Limb (tissue), 2 donors: ENCODE data around the gene MMP23B.
"Not testable (repeated sequence)": the region's sequence is repeated elsewhere in the genome, so short reads cannot be mapped to it uniquely, and the experiment has no call there.

Experiments
- DNase-seq, 2 donors: peaks; one replicate each; pipeline ENCODE4 v3.0.0-alpha.2; 2016; ENCODE audit errors: extremely low spot score in 2 of 2

Gene MMP23B

GRCh38 chr1:1664941-1665814 lies 33.2 kb downstream of the MMP23B start:
- no peak for DNase-seq

GRCh38 chr1:1665815-1666251 lies 33.9 kb downstream of the MMP23B start:
- no peak for DNase-seq

- no peak for DNase-seq
These were observed 34.6 kb downstream of the MMP23B start for GRCh38 chr1:1666526-1666925.

- no peak for DNase-seq
These were observed 37.8 kb downstream of the MMP23B start for GRCh38 chr1:1669468-1670440.

- no peak for DNase-seq
These were observed 38.9 kb downstream of the MMP23B start for GRCh38 chr1:1670866-1671265.

- no peak for DNase-seq
These were observed 39.6 kb downstream of the MMP23B start for GRCh38 chr1:1671365-1672119.

- DNase-seq = no peak
These were observed 40.4 kb downstream of the MMP23B start for GRCh38 chr1:1672181-1672965.

GRCh38 chr1:1674806-1675205 lies 42.8 kb downstream of the MMP23B start:
- DNase-seq = not testable (repeated sequence)

- DNase-seq = not testable (repeated sequence)
These were observed 43.2 kb downstream of the MMP23B start for GRCh38 chr1:1675218-1675617.

GRCh38 chr1:1676087-1676486 lies 44.1 kb downstream of the MMP23B start:
- not testable (repeated sequence) for DNase-seq

GRCh38 chr1:1677718-1678580 lies 46.0 kb downstream of the MMP23B start:
- no peak for DNase-seq

GRCh38 chr1:1678581-1679380 lies 46.8 kb downstream of the MMP23B start:
- DNase-seq = no peak

GRCh38 chr1:1680031-1680911 lies 48.3 kb downstream of the MMP23B start:
- DNase-seq = no peak

GRCh38 chr1:1680912-1681273 lies 48.9 kb downstream of the MMP23B start:
- no peak for DNase-seq

- no peak for DNase-seq
These were observed 51.3 kb downstream of the MMP23B start for GRCh38 chr1:1683104-1683905.
